Right cardiac atrium (tissue), 5 donors: ENCODE data around the gene ADSS1. TPM values are rescaled to one million over a fixed set of nuclear protein-coding genes. Genes with fewer than 3 reads are reported as not detected.

Source experiments
- ATAC-seq, 2 donors: fragments of 200-7000 bp; cut with Tn5 transposase; one replicate each; pipeline versions ENCODE4 v1.8.0 to v1.9.1; 2020; ENCODE audit warnings: moderate library complexity in 2 of 2, mild to moderate bottlenecking in 1 of 2
- DNase-seq, 3 donors: peaks; one replicate each; pipeline ENCODE4 v3.0.0-alpha.2; 2020
- H3K27ac ChIP-seq: one replicate; pipeline ENCODE4 v1.5.1; 2013; ENCODE audit warnings: mild to moderate bottlenecking, low read length, control low read depth, moderate library complexity
- H3K27me3 ChIP-seq: one replicate; pipeline ENCODE4 v1.6.1; 2013; ENCODE audit not compliant: control insufficient read depth, insufficient read depth
- H3K4me1 ChIP-seq: one replicate; pipeline ENCODE4 v1.6.1; 2013; ENCODE audit warnings: low read length; ENCODE audit not compliant: control insufficient read depth, insufficient read depth
- H3K4me3 ChIP-seq: one replicate; pipeline ENCODE4 v1.5.1; 2013; ENCODE audit warnings: low read length, control low read depth
- H3K9me3 ChIP-seq: one replicate; pipeline ENCODE4 v1.6.1; 2013; ENCODE audit warnings: low read length; ENCODE audit not compliant: control insufficient read depth
- WGBS: extraction: QIAGEN DNeasy Blood & Tissue Kit; methylation state at CpG from one replicate; pipeline ENCODE4 v1.1.7; 2013; 5-methylcytosine and 5-hydroxymethylcytosine counted together
- intact Hi-C, 4 donors: fragments of 100-400 bp; cut with DNase I; formaldehyde crosslinking; loops; one replicate each; pipeline versions ENCODE4 v1.11.0 to v1.14.0; 2022 to 2023
- polyA plus RNA-seq: library from polyadenylated mRNA; stranded (reverse); fragments of 200-250 nt; gene quantifications from one replicate; pipeline ENCODE4 v1.2.3, GENCODE V29; 2013
- total RNA-seq, 4 donors: library from RNA; stranded (reverse); fragmentation: NEBNext Ultra II Directional; extraction: Animal tissue kit (Norgen Biotek cat#: 25700); gene quantifications; one replicate each; pipeline ENCODE4 v1.2.1, GENCODE V29; 2021
- donor health status: healthy with polysubstance abuse.
- donor health status: DM: no; HTN: yes; CAD: no.
- donor health status: DM: no; HTN: no; CAD: no.
- donor health status: DM: no; HTN: yes; CAD: no; lungs with severe emphysema.
- donor health status: DM: yes; HTN: yes; CAD: no.

The ADSS1 gene
- total and polyA plus RNA-seq, 5 donors: 156 to 217 (median 199) TPM

- ATAC-seq (peak in 1 of 2 donors; percentile 28), DNase-seq (peak in 2 of 3 donors; percentile 82 to 83)
- WGBS: 47% methylated on average over 19 of the region's 19 CpGs
- Histone ChIP-seq H3K9me3 (no peaks in the 10 kb centered on the region), H3K27me3 (no peaks in the 10 kb centered on the region), H3K4me1 (peaks cover 21% of the 10 kb centered on the region), H3K4me3 (no peak overlapping the region), H3K27ac (peak overlapping the region; percentile 5)
- intact Hi-C loops: no loop called here
Observed at GRCh38 chr14:104694991-104695659, 28.9 kb upstream of the ADSS1 start.

- Histone ChIP-seq H3K27me3 (no peaks in the 10 kb centered on the region), H3K4me1 (peaks cover 21% of the 10 kb centered on the region), H3K27ac (peak overlapping the region; percentile 5), H3K4me3 (no peak overlapping the region), H3K9me3 (no peaks in the 10 kb centered on the region)
- WGBS: 61% methylated on average over 6 of the region's 6 CpGs
- DNase-seq: no peak
- intact Hi-C loops: no loop called here
- no peak for ATAC-seq
Observed at GRCh38 chr14:104695660-104696000, 28.4 kb upstream of the ADSS1 start.

GRCh38 chr14:104696671-104697316 lies 27.2 kb upstream of the ADSS1 start:
- Histone ChIP-seq H3K4me1 (peaks cover 14% of the 10 kb centered on the region), H3K27me3 (no peaks in the 10 kb centered on the region), H3K4me3 (no peak overlapping the region), H3K9me3 (no peaks in the 10 kb centered on the region), H3K27ac (no peak overlapping the region)
- peak; percentile 22 to 74 (median 55) for DNase-seq
- WGBS: 73% methylated on average over 14 of the region's 14 CpGs
- ATAC-seq: no peak
- intact Hi-C loops: no loop called here

- WGBS: 85% methylated on average over 10 of the region's 10 CpGs
- Histone ChIP-seq H3K27ac (no peak overlapping the region), H3K27me3 (no peaks in the 10 kb centered on the region), H3K4me3 (no peak overlapping the region), H3K4me1 (peaks cover 14% of the 10 kb centered on the region), H3K9me3 (no peaks in the 10 kb centered on the region)
- intact Hi-C loops: no loop called here
- ATAC-seq: no peak
- peak in 2 of 3 donors; percentile 47 to 53 for DNase-seq
Observed at GRCh38 chr14:104697317-104697703, 26.7 kb upstream of the ADSS1 start.

- no peak overlapping the region for H3K4me3 ChIP-seq
- H3K27me3 ChIP-seq: no peaks in the 10 kb centered on the region
- intact Hi-C loops: no loop called here
- H3K4me1 ChIP-seq: peaks cover 14% of the 10 kb centered on the region
- H3K9me3 ChIP-seq: no peaks in the 10 kb centered on the region
- ATAC-seq: peak; percentile 13 to 16
- no peak overlapping the region for H3K27ac ChIP-seq
- 39% methylated on average over 19 of the region's 19 CpGs for WGBS
- DNase-seq: peak in 1 of 3 donors; percentile 78
Observed at GRCh38 chr14:104697892-104698583, 26.0 kb upstream of the ADSS1 start.

GRCh38 chr14:104698688-104699425 lies 25.2 kb upstream of the ADSS1 start:
- Histone ChIP-seq H3K4me1 (peaks cover 14% of the 10 kb centered on the region), H3K9me3 (no peaks in the 10 kb centered on the region), H3K27me3 (no peaks in the 10 kb centered on the region), H3K4me3 (no peak overlapping the region), H3K27ac (peak overlapping the region; percentile 8)
- DNase-seq (peak; percentile 82 to 95 (median 93)), ATAC-seq (peak; percentile 52 to 57)
- WGBS: 35% methylated on average over 24 of the region's 24 CpGs
- intact Hi-C loops: no loop called here

GRCh38 chr14:104699426-104699748 lies 24.6 kb upstream of the ADSS1 start:
- no peak overlapping the region for H3K4me3 ChIP-seq
- H3K27me3 ChIP-seq: no peaks in the 10 kb centered on the region
- peak overlapping the region; percentile 8 for H3K27ac ChIP-seq
- ATAC-seq: peak in 1 of 2 donors; percentile 0
- DNase-seq: no peak
- WGBS: 54% methylated on average over 12 of the region's 12 CpGs
- no peaks in the 10 kb centered on the region for H3K9me3 ChIP-seq
- intact Hi-C loops: no loop called here
- H3K4me1 ChIP-seq: peaks cover 12% of the 10 kb centered on the region

- intact Hi-C loops: no loop called here
- Histone ChIP-seq H3K4me3 (no peak overlapping the region), H3K4me1 (peaks cover 8% of the 10 kb centered on the region), H3K9me3 (no peaks in the 10 kb centered on the region), H3K27me3 (no peaks in the 10 kb centered on the region), H3K27ac (peak overlapping the region; percentile 12)
- DNase-seq: no peak
- peak in 1 of 2 donors; percentile 8 for ATAC-seq
- WGBS: 46% methylated on average over 14 of the region's 14 CpGs
Observed at GRCh38 chr14:104700225-104700651, 23.8 kb upstream of the ADSS1 start.

- H3K4me1 ChIP-seq: peaks cover 8% of the 10 kb centered on the region
- intact Hi-C loops: no loop called here
- no peak for DNase-seq
Observed at GRCh38 chr14:104700747-104701217, 23.2 kb upstream of the ADSS1 start.

GRCh38 chr14:104701383-104702076 lies 22.5 kb upstream of the ADSS1 start:
- WGBS: 89% methylated on average over 46 of the region's 46 CpGs
- H3K4me1 ChIP-seq: peaks cover 6% of the 10 kb centered on the region
- no peak for ATAC-seq
- no peak for DNase-seq
- no peaks in the 10 kb centered on the region for H3K9me3 ChIP-seq
- no peak overlapping the region for H3K27ac ChIP-seq
- no peaks in the 10 kb centered on the region for H3K27me3 ChIP-seq
- intact Hi-C loops: no loop called here
- H3K4me3 ChIP-seq: no peak overlapping the region

More at GRCh38 chr14:104700747-104701217, 23.2 kb upstream of the ADSS1 start:
- no peak for ATAC-seq
- no peak overlapping the region for H3K4me3 ChIP-seq
- peak overlapping the region; percentile 12 for H3K27ac ChIP-seq
- H3K9me3 ChIP-seq: no peaks in the 10 kb centered on the region
- no peaks in the 10 kb centered on the region for H3K27me3 ChIP-seq
- WGBS: 66% methylated on average over 22 of the region's 22 CpGs
